RKO (cell line): ENCODE results near the gene PLA2G4A.

Experiments
- DNase-seq: peaks from one replicate; pipeline ENCODE4 v3.0.0-alpha.2; 2016; ENCODE audit warnings: low spot score

PLA2G4A gene

GRCh38 chr1:186834399-186834958 lies 5.7 kb downstream of the PLA2G4A start:
- DNase-seq: no peak

- no peak for DNase-seq
These were observed 6.7 kb downstream of the PLA2G4A start for GRCh38 chr1:186835448-186835847.

GRCh38 chr1:186837806-186838205 lies 9.1 kb downstream of the PLA2G4A start:
- no peak for DNase-seq

GRCh38 chr1:186838380-186839040 lies 9.8 kb downstream of the PLA2G4A start:
- DNase-seq: no peak

DNA sequence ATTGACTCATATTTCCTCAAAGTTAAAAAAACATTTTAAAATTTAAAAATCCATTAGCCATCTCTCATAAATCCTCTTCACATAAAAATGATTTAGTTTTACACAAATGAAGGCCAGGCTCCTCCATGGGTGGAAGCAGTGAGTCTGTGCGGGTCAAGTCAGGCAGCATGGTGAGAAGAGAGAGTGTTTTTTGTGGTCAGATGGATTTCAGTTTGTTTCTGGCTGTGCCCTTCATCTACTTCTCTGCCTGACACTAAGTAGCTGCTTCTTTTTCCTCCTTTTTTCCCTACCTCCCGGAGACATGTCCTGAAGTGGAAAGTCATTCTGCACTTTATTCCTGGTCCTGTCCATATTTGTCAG lies 10.3 kb downstream of the PLA2G4A start:
- no peak for DNase-seq

DNA sequence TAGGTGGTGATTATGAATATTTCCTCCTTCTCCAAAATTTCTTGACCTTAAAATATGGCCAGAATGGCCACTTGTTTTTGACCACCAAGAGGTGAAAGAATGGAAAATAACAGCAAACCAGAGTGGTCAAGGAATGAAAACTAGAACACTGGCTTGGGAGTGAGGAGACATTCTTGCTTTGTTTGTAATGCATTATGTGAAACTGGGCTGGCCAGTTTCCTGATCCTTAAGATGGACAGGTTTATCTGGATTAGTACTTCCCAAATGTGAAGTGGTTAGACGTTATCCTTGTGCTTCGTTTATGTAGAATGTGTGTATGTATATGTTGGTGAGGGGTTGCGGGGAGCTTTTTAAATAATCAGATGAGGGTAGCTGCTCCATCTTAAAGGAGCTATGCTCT lies 12.8 kb downstream of the PLA2G4A start:
- no peak for DNase-seq

DNA sequence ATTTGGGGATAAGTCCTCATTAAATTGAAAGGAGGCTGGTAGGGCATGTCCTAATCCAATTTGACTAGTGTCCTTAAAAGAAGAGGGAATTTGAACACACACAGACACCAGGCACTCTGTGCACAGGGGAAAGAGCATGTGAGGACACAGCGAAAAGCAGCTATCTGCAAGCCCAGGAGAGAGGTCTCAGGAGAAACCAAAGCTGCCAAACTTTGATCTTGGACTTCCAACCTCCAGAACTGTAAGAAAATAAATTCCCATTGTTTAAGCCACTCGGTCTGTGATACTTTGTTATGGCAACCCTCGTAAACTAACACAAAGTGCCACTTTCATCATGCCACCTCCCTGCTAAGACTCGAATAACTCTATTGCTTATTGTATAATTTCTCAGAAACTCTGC lies 13.8 kb downstream of the PLA2G4A start:
- no peak for DNase-seq

DNA sequence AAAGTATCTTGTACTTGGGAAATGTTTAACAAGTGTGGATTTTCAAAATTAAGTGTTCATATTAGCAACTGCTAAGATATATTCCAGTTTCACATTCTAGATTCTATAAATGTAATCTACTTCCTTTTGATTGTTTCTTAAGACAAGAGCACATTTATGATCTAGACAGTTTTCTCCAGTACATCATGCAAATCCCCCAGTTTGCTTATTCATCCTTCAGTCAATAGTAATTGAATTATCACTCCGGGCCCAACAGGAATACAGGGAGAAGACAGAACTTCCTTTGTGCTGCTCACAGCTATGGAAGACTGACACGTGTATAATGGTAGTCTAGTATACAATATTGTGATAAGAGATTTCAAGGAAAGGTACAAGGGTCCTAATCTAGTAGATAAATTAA lies 14.5 kb downstream of the PLA2G4A start:
- no peak for DNase-seq

GRCh38 chr1:186843931-186844330 lies 15.2 kb downstream of the PLA2G4A start:
- DNase-seq: no peak

DNA sequence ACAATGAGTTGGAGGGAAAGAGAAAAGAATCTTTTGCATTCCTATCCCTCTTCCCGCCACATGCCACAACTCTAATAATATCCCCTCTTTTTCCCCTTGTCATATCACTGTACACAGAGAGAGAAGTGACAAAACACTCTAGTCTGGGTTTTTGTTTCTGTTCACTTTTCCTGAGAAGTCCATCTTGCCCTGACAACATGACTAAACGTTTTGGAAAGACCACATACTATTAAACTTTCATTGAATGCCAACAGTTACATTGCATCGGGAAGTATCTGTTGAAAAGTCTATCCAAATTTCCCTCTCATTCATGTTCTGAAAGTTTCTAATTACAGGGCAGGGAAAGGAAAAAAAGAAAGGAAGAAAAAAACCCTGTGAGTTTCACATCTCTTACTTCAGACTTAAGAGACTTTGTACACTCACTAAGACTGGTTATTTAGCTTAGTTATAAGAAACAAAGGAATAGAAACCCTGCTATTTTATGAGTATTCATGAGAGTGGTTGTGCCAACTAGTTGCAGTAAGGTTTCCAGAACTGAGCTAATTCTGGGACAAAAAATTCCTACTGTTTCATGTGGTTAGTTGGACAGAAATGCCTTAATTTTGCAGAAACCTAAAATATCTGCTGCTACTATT lies 16.9 kb downstream of the PLA2G4A start:
- no peak for DNase-seq

- DNase-seq: no peak
These were observed 19.9 kb downstream of the PLA2G4A start for GRCh38 chr1:186848509-186849130.

DNA sequence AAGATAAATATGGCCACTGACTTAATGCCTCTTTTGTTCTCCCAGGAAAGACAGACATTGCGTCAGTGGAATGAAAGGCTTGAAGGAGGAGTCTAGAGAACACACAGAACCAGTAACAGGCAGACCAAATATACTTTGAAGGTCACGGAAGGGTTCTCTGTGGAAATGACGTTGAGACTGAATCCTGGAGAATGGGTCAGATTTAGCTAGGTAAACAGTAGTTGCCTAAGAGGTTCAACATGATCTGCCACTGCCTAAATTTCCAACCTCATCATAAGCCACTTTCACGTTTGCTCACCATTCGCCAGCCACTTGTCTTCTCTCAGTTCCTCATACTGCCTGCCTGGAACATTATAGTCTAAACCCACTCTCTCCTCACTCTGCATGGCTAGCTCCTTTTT lies 20.5 kb downstream of the PLA2G4A start:
- no peak for DNase-seq

- no peak for DNase-seq
These were observed 21.1 kb downstream of the PLA2G4A start for GRCh38 chr1:186849826-186850225.

GRCh38 chr1:186854102-186854501 lies 25.4 kb downstream of the PLA2G4A start:
- no peak for DNase-seq

- DNase-seq: no peak
These were observed 30.2 kb downstream of the PLA2G4A start for GRCh38 chr1:186858923-186859322.

- DNase-seq: no peak
These were observed 31.2 kb downstream of the PLA2G4A start for GRCh38 chr1:186859995-186860394.

GRCh38 chr1:186864296-186864695 lies 35.5 kb downstream of the PLA2G4A start:
- no peak for DNase-seq

GRCh38 chr1:186865253-186865652 lies 36.5 kb downstream of the PLA2G4A start:
- no peak for DNase-seq

- no peak for DNase-seq
These were observed 37.1 kb downstream of the PLA2G4A start for GRCh38 chr1:186865857-186866256.

DNA sequence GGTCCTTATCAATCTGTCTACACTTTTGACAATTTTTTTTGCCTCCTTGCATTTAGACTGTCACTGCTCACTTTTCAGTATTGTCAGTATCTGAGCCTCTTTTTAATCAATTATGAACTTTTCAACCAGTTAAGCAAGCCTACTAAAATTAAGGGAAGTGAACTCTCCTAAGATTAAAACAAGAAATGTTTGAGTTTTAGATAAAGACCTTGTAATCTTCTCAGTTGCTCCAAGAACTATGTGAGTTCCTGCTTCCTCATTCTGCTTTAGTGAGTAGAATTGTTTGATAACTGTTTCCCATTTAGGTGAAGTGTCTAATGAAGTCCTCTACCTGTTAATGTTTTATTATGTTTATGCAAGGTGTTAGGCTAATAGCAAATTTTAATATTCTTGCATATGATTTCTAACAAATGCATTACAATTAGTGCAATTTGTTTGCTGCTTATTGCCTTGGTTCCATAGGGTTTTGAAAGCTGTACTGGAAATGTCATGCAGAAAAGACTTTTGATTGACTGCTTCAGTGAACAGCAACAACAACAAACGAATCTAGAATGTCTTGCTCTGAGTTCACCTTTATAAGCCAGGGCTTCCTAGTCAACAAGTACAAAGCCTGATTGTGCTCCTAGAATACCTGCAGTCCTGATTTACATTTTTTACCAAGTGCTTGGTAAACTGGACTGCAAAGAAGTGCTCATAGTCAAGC lies 40.9 kb downstream of the PLA2G4A start:
- DNase-seq: no peak

DNA sequence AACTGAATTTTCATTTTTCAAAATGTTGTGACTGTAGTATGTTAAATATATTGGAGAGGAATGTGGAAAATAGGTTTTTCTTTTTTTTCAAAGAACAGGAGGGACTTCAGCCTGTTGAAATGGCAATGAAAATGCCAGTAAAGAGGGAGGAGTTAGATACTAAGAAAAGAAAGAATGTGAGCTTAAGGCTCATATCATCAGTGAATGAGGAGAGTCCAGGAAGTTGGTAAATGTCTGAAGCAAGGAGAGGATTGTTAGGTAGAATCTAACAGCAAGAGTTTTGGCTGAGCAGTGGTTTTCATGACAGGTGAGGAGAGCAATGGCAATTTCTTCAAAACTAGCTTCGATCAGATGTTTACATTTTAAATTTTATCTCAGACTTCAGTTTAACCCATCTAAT lies 43.0 kb downstream of the PLA2G4A start:
- DNase-seq: no peak

GRCh38 chr1:186872291-186872690 lies 43.5 kb downstream of the PLA2G4A start:
- DNase-seq: no peak

DNA sequence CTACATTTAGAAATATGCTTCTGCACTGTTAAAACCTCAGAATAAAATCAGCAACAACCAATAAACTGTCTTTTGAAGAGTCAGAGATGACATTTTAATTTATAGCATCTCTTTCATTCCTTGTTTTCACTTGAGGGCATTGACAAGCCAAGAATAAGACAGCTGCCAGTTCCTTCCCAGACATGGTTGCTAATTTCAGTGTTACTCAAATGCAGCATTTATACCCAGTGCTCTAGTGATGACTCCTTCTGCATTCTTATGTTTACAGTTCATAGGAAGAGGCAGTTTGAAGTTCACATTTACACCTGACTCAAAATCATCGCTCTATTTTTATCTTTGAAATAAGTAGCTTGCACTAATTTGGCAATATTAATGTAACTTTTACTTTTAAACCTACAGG lies 44.9 kb downstream of the PLA2G4A start:
- no peak for DNase-seq
